Measurements from ENCODE around the gene ENPP6.
"Not testable (repeated sequence)": the region's sequence is repeated elsewhere in the genome, so short reads cannot be mapped to it uniquely, and the experiment has no call there.

The ENPP6 gene

DNA sequence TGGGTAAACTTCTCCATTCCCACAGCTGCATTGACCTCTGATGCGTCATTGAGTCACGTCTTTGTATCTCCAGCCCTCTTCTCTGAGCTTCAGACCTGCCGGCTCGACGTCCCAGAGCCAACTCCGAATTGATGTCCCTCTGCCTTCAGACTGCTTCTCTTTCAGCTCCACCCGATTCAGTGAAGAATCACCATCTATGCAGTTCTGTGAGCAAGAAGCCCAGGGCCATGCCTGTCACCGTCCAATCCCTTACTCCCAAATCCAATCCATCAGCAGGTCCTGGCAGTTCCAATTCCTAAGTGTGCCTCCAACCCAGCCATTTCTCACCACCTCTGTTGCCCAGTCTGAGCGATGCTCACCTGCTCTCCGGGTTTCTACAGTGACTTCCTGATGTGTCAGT, 70.7 kb downstream of the ENPP6 start:
- no peak for FAIRE-seq

DNA sequence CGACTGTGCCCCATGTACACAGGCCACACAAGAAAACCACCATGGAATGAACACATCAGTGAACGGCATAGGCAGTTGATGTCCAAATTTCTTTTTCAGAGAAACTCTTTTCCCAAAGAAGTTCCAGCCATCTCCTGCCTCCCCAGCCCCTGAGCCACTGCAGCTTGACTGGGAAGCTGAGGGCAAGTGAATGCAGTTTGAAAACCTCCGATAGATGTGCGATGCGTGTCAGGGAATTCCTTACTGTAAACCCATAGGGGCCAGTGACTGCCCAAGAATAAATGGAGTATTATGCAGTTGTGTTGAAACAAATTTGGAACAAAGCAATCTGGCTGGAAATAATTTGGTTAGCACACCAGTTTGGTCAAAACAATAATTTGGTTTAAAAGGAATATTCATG, 72.1 kb downstream of the ENPP6 start:
- FAIRE-seq, result no peak

DNA sequence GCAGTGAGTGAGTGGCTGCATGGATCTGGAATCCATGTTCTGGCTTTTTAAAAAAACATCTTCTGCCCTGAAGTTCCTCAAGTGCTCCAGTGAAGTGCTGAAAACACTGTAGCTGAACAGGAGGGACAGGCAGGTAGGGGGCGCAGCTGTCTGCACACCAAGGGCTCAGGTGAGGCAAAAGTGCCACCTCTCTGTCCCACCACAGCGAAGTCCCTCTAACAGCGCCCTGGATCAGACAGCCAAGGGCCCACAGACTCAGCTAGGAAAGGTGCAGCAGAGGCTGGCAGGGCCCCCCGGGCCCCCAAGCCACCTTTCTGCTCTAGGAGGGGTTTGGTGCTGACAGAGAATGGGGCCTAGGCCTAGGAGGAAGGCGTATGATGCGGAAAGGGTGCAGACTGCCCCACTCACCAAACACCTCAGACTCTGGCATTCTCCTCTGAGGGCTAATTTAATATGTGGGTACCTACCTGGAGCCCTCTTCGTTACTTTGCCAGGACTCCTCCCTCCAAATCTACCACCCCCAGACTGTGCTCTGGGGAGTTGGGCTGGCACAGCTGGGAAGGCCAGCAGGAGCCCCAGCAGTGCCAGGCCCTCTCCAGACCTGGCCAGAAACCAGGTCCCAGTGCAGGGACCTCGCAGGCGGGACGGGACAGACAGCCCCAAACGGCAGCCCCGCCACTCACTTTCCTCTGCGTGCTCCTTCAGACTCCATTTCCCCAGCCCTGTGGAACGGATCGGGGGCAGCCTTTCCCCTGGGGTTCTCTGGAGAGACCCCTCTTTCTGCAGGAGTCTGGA, 73.7 kb downstream of the ENPP6 start:
- no peak for FAIRE-seq

DNA sequence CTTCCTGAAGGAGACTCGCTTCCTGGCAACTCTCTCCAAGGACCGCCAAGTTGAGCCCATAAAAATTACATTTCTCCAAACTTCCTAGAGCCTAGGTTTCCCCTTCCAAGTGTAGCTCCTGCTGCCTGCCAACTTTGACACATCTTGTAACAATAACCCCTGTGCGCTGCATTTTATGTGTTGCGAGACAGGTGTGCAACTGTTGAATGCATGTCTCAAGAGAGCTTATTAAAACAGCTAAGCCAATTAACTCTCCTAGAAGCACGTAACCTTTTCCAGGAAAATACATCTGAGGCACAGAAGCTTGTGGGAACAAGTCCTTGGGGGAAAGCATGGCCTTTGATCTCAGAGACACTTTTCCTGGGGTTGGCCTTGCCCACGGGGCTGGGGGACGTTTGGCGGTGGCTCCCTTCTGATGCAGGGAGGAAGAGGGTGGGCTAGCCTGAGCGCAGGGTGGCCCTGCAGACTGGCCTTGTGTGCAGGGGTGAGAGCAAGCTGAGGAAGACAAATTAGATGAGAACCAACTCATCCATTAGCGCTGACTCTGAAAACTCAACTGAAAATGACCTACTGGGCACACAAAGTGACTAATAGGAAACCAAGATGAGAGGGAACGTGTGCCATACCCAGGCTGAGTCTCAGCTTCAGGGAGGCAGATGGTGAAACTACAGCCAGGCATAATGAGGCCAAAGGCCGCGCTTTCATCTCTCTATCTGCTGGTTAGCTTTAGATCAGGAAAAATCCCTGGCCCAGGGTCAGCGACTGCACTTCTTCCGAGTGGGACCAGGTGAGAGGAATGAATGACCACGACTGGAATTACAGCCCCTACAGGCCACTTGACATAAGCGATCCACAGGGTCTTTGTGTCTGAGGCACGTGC, 75.3 kb downstream of the ENPP6 start:
- no peak for FAIRE-seq

DNA sequence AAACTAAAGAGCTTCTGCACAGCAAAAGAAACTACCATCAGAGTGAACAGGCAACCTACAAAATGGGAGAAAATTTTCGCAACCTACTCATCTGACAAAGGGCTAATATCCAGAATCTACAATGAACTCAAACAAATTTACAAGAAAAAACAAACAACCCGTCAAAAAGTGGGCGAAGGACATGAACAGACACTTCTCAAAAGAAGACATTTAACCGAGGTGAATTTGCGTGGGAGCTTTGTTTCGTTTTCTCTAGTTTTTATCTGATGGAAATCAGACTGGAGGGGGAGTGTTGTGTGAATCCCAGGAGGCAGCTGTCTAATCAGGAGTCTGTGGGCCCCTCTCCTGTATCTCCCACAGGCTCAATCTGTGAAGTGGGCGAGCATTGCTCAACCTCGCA, 76.8 kb downstream of the ENPP6 start:
- not testable (repeated sequence) for FAIRE-seq

DNA sequence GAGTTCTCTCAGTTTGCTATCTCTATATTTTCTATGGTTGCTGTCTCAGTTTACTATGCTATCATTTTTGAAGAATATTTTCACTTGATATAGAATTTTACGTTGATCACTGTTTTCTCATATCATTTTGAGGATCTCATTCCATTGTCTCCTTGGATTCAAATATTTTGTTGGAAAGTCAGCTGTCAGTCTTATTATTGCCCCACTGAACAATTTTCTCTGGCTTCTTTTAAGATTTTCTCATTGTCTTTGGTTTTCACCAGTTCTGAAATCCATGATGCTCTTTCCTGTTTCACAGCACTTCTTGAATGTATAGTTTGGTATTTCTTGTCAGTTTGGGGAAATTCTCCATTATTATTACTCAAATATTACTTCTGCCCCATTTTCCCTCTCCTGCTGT, 81.1 kb downstream of the ENPP6 start:
- FAIRE-seq, result no peak

DNA sequence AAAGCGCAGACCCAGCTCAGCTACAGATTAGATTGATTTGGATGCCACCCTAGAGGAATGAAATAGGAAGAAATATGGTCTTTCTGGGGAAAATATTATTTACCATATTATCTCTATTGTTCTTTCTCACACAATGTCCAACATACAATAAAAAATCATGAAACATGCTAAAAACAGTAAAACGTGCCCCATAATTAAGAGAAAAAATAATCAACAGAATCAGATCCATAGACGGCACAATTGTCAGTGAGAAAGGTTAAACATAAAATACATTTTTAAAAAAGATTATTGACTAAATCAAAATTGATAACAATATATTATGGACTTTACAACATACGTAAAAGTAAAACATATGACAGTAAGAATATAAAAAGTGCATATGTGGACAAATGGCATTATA, 90.9 kb downstream of the ENPP6 start:
- FAIRE-seq, result no peak

DNA sequence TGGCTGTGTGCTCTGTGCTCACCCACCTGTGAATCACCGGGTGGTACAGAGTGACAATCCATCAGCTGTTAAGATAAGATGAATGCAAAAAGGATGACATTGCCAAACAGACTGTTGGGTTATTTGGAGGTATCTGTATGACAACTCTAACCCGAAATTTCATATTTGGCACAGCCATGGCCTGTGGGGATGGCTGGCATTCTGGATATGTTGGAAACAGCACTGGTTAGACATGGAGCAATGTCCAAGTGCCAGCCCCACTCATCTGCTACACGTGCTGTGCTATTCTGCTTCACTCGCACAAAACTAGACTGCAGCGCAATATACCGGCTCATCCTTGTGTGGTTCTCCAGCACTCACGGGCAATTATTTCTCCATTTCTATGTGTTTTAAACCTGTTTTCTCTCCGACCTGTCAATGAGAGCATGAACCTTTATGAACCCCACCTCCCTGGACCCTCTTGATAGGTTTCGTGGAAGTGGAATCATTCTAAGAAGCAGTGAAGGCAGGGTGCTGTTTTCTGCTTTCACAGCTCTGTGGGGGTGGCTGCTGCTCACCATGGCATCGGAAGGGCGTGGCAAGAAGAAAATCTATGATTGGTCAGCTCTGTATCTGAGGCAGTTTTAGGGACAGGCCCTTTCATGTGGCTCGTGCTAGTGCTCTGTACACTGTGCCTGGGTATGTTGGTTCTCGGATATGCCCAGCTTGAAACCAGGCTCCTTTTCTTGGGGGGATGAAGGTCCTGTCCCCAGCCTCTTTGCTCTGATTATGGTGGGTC, 94.9 kb downstream of the ENPP6 start:
- FAIRE-seq, result no peak

DNA sequence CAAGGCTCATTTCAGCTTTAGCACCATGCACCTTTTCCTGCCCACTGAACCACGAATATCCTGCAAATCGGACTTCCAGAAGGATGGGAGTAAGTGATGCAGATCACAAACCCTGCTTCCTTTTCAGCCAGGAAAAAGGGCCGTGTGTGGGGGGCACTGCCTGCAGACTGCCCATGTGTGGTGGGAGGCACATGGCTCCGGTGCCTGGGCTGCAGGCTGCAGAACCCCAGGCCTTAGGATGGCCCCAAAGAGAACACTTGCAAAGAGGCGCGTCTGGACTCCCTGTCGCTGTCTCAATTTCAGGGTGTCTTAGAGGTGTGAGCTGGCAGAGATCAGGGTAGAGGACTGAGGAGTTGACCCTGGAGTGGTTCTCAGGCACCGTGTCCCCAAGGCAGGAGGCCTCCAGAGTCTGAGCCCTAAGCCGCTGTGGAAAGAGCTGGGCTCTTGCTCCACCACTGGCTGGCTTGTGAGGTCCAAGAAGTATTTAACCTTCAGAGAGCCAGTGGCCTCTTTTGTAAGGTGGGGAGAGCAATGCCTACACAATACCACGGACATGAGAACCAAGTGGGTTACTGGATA, 97.0 kb downstream of the ENPP6 start:
- no peak for FAIRE-seq

DNA sequence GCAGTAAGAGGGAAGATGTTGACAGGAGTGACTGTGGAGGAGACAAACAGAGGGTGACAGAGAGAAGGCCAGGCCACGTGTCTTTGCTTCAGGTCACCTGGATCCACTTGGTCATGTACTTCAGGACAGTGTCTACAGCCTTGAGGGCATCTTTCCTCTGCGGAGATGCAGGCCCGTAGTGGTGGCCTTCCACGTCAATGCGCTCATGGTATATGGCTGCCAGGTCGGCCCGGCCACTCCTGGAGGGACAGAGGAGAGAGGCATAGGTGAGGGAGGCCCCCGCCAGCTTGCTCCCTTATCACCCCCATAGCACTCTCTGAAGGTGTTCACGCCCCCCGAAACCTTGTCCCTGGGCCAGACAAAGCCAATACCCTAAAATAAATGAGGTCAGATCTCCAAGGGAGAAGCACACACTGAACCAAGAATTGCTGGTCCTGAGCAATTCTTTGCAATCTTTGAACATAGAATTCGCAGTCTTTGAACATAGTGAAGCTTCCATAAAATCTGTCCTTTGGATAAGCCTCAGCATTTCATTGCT, 99.9 kb downstream of the ENPP6 start:
- FAIRE-seq, result no peak

DNA sequence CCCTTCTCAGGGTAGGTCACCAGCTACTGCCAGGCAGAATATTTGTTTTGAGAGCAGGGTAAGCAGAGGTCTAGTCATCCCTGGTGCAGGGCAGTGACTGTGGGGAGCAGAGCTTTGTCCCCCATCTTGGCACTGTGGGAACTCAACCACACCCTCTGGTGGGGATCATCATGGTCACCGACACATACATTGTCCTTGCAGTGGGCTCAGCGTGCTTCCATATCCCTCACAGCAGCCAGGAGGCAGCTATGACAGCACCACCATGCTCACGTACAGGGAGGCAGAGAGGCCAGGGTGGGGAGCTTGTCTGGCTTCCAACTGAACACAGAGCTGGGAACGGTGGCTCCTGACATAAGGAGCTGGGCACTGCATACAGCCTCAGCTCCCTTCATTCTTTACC, 102.3 kb downstream of the ENPP6 start:
- FAIRE-seq, result no peak

DNA sequence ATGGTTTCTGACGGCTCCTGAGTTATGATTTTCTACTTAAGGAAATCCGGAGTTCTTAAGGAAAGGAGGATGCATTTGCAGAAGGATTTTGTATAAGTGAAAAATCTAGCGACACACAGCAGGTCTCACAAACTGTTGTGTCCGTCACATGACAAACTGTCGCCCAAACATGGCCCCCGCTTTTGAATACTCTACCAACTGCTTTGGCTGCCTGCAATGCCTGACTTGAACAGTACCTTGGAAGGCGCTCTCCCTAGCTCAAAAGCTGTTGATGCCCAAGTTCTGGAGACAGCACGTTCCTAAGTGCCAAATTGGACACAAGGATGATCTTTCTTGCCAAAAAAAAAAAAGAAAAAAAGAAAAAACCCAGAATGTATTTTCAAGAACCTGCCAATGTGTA, 103.2 kb downstream of the ENPP6 start:
- no peak for FAIRE-seq

DNA sequence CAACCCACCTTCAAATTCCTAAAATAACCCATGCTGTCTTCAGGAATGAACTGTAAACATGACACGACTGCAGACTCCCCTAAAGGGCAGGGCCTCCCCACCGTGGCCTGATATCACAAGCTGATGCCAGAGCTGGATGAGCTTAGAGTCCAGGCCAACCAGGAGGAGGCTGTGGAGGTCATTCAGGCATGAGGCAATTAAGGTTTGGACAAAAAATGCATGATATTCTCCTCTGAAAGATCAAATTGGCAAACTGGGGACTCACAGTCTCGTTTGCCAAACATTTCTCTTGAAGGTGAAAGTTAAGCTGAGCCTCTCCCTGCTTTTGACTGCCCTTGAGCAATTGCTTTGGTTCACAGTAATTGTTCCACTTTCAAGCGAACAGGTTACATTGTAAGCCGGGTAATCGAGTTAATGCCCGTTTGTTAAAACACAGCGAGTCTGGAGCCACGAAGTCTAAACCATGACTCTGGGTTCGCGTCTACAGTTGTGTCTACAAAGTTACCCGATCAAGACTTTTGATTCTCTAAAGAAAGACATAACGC, 105.6 kb downstream of the ENPP6 start:
- FAIRE-seq, result no peak

DNA sequence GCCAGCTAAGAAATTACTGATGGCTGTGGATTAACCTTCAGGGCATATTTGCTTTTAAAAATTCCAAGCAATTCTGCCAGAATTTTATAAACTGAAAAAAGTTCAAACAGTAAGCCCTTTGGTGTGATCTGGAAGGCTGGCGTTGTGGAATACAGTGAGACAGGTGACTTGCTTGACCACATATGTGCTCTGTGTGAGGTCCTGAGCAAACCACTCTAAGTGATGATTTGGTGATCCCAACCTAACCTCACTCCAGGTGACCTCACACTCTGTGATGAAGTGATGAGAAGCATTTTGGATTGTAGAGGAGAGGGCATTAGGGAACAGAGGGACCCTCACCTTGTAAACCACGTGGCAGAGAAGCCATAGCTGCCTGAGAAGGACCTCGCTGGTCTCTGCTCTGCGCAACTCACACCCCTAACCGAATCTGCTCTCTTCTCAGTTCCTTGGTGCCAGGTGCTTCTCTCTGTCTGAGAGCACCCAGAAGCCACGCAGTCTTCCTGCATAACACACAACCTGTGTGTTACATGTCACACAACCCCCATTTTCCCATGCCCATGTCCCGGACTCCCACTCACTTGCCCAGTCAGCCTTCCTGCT, 106.3 kb downstream of the ENPP6 start:
- FAIRE-seq, result no peak

DNA sequence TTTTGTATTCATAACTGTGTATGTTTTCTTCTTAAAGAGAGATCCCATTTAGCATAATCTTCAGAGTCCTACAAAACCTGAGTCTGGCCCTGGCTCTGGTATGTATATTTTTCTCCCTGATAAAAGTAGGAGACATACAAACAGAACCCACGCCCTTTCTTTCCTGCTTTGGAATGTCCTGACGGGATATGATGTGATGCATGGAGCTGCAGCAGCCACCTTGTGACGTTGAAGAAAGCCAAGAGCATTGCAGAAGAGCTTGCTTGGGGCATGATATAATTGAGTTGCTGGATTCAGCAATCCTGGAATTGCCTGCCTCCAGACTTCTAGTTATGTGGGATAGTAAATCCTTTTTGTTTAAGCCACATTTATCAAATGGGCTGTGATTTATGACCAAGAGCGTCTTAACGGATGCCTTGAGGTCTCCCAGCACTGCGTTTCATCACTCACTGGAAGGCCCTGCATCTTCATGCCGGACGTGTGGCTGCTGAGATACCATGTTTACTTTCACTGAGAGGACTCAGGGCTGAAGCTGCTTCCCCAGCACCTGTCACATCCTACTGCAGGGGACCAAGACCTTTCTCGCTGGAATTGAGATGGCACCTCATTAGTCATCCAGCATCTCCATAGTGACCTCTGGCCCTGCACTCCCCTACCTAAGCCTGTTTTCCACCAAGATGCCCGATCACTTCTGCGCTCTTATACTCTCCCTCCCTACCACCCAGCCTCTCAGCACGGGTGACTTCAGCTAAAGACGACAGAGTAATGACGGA, 107.0 kb downstream of the ENPP6 start:
- no peak for FAIRE-seq

DNA sequence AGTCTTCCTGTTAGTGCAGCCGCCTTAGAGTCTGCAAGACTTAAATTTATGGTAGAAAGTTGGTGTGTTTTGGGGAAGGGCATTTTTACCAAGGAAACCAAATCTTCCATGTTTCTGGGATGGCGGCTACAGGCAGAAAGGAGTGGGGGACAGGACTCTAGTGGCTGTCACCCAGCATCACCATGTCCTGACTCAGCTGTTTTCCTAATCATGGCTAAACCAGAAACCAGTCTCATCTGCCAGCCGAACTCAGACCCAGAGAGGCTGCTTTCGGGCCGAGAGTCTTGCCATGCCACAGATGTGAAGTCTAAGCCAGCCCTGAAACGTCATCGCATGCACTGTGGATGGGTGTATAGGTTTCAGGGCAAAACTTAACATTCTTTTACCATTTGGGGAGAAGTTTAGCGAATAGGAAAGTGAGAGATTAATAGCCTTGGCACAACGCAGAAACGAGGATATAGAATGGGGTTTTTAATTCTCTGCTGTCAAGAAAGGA, 109.6 kb downstream of the ENPP6 start:
- no peak for FAIRE-seq

DNA sequence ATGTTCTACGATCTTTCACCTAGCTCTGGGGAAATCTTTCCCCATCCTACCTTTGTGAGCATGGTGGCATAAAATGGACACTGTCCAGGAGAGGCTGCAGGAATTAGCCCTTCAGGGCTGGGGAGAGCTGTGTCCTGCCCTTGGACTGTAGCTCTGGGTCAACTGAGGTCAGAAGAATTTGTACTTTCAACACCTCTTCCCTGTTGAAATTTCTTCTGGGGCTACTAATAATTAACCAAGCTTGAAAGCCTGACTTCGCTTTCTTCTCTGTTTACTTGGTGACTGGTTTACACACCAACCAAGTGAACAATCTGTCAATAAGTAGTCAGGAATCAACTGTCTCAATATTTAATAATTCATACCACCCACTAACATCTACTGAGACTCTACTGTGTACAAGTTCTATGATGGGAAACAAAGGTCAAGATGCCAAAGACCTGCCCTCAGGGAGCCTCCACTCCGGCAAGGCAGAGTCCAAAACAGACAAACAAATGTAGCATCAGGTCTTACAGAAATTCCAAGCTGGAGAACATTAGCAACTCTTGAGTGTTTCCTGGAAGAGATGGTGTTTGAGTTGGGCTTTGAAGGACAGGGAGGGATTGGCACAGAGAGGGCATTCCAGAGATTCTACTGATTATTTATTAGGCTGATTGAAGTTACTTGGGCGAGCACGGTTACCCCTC, 113.1 kb downstream of the ENPP6 start:
- no peak for FAIRE-seq

DNA sequence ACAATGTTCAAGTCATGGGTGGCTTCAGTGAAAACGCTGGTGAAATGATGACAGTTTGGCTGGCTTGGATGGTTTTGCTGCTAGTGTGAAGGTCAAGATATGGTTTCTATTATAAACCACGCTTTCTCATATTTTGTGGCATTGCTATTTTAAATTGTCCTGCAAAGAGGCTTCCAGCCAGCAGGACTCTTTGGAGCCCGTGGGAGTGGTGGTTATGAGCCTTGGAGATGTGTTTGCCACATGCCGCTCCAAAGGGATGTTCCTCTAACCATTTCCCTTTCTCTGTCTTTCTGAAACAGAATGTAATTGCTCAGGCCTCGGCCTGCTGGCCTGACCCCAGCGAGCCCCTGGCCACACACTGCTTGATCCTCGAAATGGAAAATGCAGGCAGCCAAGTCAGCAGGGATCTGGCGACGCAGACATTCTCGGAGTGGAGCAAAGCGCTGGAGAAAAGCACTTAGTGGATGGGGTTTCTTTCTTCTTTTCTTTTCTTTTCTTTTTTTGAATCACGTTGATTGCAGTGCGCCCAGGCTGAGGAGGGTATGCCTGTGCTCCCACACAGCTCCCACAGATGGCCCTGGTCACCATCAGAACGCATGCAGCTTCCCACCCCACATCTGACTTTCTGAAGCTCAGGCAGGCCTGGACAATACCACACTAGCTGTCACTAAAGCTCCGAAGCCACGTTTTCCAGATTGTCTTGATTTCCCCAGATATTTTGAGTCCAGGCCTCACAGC, 114.0 kb downstream of the ENPP6 start:
- FAIRE-seq, result no peak

DNA sequence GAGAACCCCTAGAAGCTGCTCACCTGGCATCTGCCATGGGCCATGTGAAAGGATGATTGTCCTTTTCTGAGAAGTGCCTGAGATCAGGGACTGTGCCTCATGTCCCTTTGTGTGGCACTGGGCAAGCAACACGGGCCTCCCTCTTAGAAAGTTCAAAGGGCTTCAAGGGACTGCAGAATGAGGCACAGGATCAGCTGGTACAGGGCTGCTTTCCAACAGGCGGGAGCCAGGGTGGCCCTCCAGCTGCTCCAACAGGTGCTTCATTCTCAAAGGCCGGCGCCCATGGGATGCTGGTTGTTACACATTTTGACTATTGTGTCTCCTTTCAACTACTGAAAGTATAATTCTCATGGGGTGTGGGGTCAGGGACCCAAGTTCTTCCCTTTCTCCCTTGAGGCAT, 114.7 kb downstream of the ENPP6 start:
- no peak for FAIRE-seq

DNA sequence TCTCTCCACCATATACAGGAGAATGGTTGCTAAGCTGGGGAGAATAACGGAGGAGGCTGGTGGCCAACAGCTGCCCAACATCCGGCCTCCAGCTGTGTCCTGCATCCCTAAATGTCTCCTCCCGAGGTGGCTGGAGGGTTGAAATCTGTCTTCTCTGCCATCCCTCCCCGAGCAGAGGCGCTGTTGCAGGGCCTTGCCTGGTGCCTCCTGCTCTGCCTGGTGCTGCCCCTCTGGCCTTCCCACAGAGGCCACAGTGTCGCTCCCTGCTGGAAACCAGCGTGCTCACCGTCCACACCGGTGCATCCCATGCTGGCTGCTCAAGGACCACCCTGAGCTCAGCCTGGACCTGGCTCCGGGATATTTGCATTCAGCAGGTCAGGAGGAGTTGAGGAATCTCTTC, 115.2 kb downstream of the ENPP6 start:
- no peak for FAIRE-seq
